Ishikawa (cell line): ENCODE data around the gene ZCCHC17.

Experiments
- CEBPB ChIP-seq: IDR thresholded peaks from 2 replicates; pipeline ENCODE4 v1.6.1; 2012
- CREB1 ChIP-seq: IDR thresholded peaks from 2 replicates; pipeline ENCODE4 v1.6.1; 2012; ENCODE audit warnings: low read depth
- EGR1 ChIP-seq: IDR thresholded peaks from 2 replicates; pipeline ENCODE4 v1.6.1; 2012
- EP300 ChIP-seq: IDR thresholded peaks from 2 replicates; pipeline ENCODE4 v1.6.1; 2012; ENCODE audit warnings: borderline replicate concordance
- FOXM1 ChIP-seq: IDR thresholded peaks from 2 replicates; pipeline ENCODE4 v1.6.1; 2012; ENCODE audit warnings: low read depth, borderline replicate concordance
- MAX ChIP-seq: IDR thresholded peaks from 2 replicates; pipeline ENCODE4 v1.6.1; 2012
- NFIC ChIP-seq: IDR thresholded peaks from 2 replicates; pipeline ENCODE4 v1.6.1; 2012
- RAD21 ChIP-seq: IDR thresholded peaks from 2 replicates; pipeline ENCODE4 v1.6.1; 2012; ENCODE audit warnings: low read depth
- REST ChIP-seq: IDR thresholded peaks from 2 replicates; pipeline ENCODE4 v1.6.1; 2012; ENCODE audit warnings: low read depth, mild to moderate bottlenecking
- TAF1 ChIP-seq: IDR thresholded peaks from 2 replicates; pipeline ENCODE4 v1.6.1; 2012; ENCODE audit warnings: low read depth, mild to moderate bottlenecking
- TCF12 ChIP-seq: IDR thresholded peaks from 2 replicates; pipeline ENCODE4 v1.6.1; 2012; ENCODE audit warnings: low read depth
- TEAD4 ChIP-seq: IDR thresholded peaks from 2 replicates; pipeline ENCODE4 v1.6.1; 2012
- USF1 ChIP-seq: IDR thresholded peaks from 2 replicates; pipeline ENCODE4 v1.6.1; 2012
- YY1 ChIP-seq: IDR thresholded peaks from 2 replicates; pipeline ENCODE4 v1.6.1; 2012; ENCODE audit warnings: low read depth
- ZBTB7A ChIP-seq: IDR thresholded peaks from 2 replicates; pipeline ENCODE4 v1.6.1; 2012; ENCODE audit warnings: low read depth

Gene ZCCHC17

DNA sequence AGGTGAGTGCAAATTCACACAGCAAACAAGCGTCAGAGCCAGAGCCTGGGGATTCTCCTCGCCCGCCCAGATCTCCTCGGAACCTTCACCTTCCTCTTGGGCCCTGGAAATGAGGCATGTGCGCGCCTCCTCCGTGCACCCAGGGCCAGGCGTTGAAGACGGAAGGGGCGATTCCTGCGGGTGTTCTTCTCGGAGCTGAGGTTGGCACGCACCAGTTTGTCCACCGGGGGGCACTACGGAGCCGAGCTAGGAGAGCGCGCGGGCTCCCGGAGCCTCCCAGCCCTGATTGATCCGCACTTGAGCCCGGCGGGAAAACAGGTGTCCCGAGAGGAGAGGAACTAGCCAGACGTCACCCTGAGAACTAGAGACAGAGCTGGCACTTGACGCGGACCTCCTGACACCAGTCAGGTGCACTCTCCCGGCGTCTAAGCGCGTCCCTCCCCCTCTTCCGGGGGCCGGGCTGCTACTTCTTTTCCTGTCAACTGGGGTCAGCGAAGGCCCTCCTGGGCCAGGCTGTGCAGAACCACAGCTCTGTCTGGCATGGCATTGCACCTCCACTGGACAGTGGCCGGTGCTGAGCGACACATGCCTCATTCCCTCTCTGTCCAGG is 97.9 kb downstream of the ZCCHC17 start:
- TF ChIP-seq CEBPB (no peak), ZBTB7A (no peak), YY1 (no peak), NFIC (peak; percentile 24; the same call in 1 of the 2 replicates), EP300 (0 out of 2 replicates have a peak, but pooled peaks have one; percentile 9), TCF12 (peak; percentile 41; the same call in 1 of the 2 replicates), FOXM1 (no peak), TEAD4 (peak; percentile 16; the same call in 1 of the 2 replicates), TAF1 (no peak), EGR1 (no peak), RAD21 (peak; percentile 80), REST (peak; percentile 28; the same call in 1 of the 2 replicates), MAX (peak; percentile 63)

DNA sequence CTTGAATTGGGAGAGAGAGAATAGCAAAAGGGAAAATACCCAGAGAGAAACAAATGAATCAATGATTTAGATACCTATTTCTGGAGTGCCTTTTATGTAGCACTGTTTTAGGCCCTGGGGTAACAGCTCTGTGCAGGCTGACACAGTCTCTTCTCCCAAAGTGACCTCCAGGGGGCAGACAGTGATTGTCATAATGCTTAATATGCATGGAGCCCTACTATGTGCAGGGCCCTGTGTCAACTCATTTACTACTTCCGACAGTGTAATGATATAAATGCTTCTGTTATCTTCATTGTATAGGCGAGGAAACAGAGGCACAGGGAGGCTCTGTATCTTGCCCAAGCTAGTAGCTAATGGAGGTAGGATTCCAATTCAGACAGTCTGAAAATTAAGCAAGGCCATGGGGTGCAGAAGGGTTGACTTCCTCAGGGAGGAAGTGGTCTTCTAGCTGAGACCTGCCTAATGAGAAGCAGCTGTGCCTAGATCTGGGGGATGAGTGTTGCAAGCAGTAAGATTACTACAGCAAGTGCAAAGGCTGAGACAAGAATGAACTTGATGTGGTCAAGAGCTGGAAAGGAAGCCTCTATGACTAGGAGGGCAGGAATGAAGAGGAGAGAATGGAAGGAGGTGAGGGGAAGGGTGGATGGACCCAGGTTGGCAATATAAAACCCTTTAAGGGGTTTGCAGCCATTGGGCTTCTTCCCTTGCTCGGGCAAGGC is 100.0 kb downstream of the ZCCHC17 start:
- TF ChIP-seq FOXM1, result no peak
- no peak for TF ChIP-seq TEAD4
- peak; percentile 53 for TF ChIP-seq RAD21
- no peak for TF ChIP-seq EP300
- TF ChIP-seq TAF1, result no peak
- no peak for TF ChIP-seq YY1
- no peak for TF ChIP-seq TCF12

DNA sequence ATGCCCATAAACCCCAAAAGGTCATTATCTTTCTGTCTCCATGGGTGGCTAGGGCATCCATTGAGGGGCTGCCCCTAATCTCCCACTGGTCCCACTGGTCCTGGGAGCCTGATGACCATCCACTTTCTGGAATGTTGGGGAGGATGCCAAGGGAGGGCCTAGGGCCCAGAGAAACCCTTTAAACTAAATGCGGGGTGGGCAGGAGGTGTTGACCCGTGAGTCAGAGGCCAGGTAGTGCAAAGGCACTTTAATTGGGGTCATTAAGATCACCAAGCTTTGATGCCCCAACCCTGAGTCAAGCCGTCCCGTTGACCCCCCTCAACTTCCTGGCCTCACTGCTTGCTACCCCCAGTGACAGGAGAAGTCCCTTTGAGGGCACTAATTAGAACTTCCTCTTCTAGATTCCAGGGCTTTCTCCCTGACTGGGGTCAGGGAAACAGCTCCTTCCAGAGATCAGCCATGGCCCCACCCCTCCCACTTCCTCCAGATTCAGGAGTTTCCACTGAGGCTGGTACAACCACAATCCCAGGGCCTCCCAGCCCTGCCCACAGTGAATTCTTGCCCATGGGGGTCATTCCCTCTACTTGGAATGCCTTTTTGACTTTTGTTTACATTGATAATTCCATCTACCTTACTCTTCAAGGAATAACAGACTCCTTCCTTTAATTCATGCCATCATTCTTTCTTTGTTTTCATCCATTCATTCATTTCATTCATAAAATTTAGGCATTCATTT is 100.7 kb downstream of the ZCCHC17 start:
- TF ChIP-seq NFIC (no peak), EP300 (no peak), USF1 (no peak)

GRCh38 chr1:31398246-31398645 is 101.4 kb downstream of the ZCCHC17 start:
- TF ChIP-seq RAD21, result no peak
- no peak for TF ChIP-seq CREB1
- TF ChIP-seq REST, result no peak
- TF ChIP-seq YY1, result no peak
- no peak for TF ChIP-seq TEAD4
- no peak for TF ChIP-seq ZBTB7A
- no peak for TF ChIP-seq TCF12
- no peak for TF ChIP-seq USF1

DNA sequence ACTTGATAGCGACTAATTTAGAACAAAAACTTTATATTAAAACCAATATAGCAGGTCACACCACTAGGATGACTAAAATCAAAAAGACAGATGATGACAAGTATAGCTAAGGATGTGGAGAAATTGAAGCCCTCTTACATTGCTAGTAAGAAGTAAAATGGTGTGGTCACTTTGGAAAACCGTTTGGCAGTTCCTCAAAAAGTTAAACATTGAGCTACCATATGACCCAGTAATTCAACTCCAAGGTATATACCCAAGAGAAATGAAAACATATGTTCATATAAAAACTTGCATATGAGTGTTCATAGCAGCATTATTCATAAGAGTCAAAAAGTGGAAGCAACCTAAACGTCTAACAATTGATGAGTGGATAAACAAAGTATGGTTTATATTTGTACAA is 103.1 kb downstream of the ZCCHC17 start:
- no peak for TF ChIP-seq ZBTB7A
- no peak for TF ChIP-seq MAX
- no peak for TF ChIP-seq YY1
- TF ChIP-seq EGR1, result no peak

GRCh38 chr1:31400393-31400792 is 103.6 kb downstream of the ZCCHC17 start:
- TF ChIP-seq EGR1 (no peak), TEAD4 (no peak), MAX (no peak), RAD21 (no peak), CEBPB (no peak), FOXM1 (no peak), REST (no peak), TAF1 (no peak), USF1 (no peak), CREB1 (no peak), NFIC (no peak), EP300 (no peak), TCF12 (no peak), YY1 (no peak), ZBTB7A (no peak)
